ENCODE results near the gene KIF5C.

The KIF5C gene

DNA sequence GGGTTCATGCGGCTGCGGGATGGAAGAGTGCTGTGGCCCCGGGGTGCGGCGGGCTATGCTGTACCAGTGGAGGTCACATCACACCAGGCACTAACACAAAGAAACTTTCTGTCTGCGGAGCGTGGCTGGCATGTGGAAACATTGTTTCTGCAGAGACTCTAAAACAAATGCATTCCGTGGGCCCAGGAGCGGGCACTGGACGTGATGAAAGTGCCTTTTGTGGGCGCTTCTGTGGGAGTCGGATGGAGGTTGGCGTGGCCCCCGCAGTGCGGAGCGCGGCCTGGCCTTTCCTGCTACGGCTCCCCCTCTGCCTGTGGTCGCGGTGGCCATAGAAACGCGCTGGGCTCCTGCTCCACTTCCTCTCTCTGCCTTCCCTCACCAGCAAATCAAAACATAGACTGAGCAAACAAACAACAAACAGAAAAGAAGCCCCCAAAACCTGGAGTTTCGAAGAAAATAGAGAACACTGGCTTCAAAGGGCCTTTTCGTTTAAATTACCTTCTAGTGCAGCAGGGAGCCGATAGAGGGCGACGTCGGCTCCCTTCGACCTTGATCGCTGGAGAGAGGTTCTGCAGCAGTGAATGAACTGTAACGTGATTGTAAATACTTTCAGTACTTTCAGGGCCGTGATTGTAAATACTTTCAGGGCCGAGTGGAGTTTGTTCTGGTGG is 51.4 kb downstream of the KIF5C start:
- peak; percentile 88 for TF ChIP-seq CTCF (IDR thresholded peaks at IDR 0.05; ENCODE audit: low read length)
- TF ChIP-seq EZH2 (IDR thresholded peaks at IDR 0.05; ENCODE audit: borderline replicate concordance, low read length), result no peak
- peak overlapping the region; percentile 82 for H3K4me2 ChIP-seq (ENCODE audit: low read length)
- H3K4me1 ChIP-seq (ENCODE audit: insufficient read depth, low read length, severe bottlenecking), result peaks cover 13% of the 10 kb centered on the region
- H3K9ac ChIP-seq (ENCODE audit: low read length), result peak overlapping the region; percentile 41
- H3K27ac ChIP-seq (ENCODE audit: low read depth, low read length, poor library complexity, severe bottlenecking), result no peak overlapping the region
- H3K27me3 ChIP-seq (ENCODE audit: insufficient read depth, low read length), result no peaks in the 10 kb centered on the region
- no peaks in the 10 kb centered on the region for H3K9me3 ChIP-seq (ENCODE audit: low read length)
- peak overlapping the region; percentile 55 for H3K4me3 ChIP-seq (ENCODE audit: low read depth, low read length, poor library complexity, severe bottlenecking)
- H3K9me2 ChIP-seq (ENCODE audit: low read depth, low read length), result no peaks in the 10 kb centered on the region
- peak overlapping the region; percentile 67 for H2AFZ ChIP-seq (ENCODE audit: low read length)
- H3F3A ChIP-seq (ENCODE audit: insufficient read depth, low read length), result no peaks in the 10 kb centered on the region
- H3K36me3 ChIP-seq (ENCODE audit: insufficient read depth, low read length), result no peaks in the 10 kb centered on the region
- H4K20me1 ChIP-seq (ENCODE audit: insufficient read depth, low read length), result no peaks in the 10 kb centered on the region
- no peaks in the 10 kb centered on the region for H3K79me2 ChIP-seq (ENCODE audit: insufficient read depth, low read length)

GRCh38 chr2:148926981-148927401 is 52.0 kb downstream of the KIF5C start:
- Histone ChIP-seq H3K4me3 (ENCODE audit: low read depth, low read length, poor library complexity, severe bottlenecking) (peak overlapping the region; percentile 55), H3F3A (ENCODE audit: insufficient read depth, low read length) (no peaks in the 10 kb centered on the region), H4K20me1 (ENCODE audit: insufficient read depth, low read length) (no peaks in the 10 kb centered on the region), H3K27me3 (ENCODE audit: insufficient read depth, low read length) (no peaks in the 10 kb centered on the region), H3K9me3 (ENCODE audit: low read length) (no peaks in the 10 kb centered on the region), H3K9ac (ENCODE audit: low read length) (peak overlapping the region; percentile 41), H3K79me2 (ENCODE audit: insufficient read depth, low read length) (no peaks in the 10 kb centered on the region), H2AFZ (ENCODE audit: low read length) (peak overlapping the region; percentile 67), H3K4me1 (ENCODE audit: insufficient read depth, low read length, severe bottlenecking) (peaks cover 13% of the 10 kb centered on the region), H3K36me3 (ENCODE audit: insufficient read depth, low read length) (no peaks in the 10 kb centered on the region), H3K9me2 (ENCODE audit: low read depth, low read length) (no peaks in the 10 kb centered on the region), H3K27ac (ENCODE audit: low read depth, low read length, poor library complexity, severe bottlenecking) (no peak overlapping the region), H3K4me2 (ENCODE audit: low read length) (peak overlapping the region; percentile 82)
- TF ChIP-seq CTCF (IDR thresholded peaks at IDR 0.05; ENCODE audit: low read length) (no peak), EZH2 (IDR thresholded peaks at IDR 0.05; ENCODE audit: borderline replicate concordance, low read length) (no peak)

- H3K27me3 ChIP-seq (ENCODE audit: insufficient read depth, low read length), result no peaks in the 10 kb centered on the region
- no peaks in the 10 kb centered on the region for H4K20me1 ChIP-seq (ENCODE audit: insufficient read depth, low read length)
- no peaks in the 10 kb centered on the region for H3K9me3 ChIP-seq (ENCODE audit: low read length)
- H3K9me2 ChIP-seq (ENCODE audit: low read depth, low read length), result no peaks in the 10 kb centered on the region
- H3F3A ChIP-seq (ENCODE audit: insufficient read depth, low read length), result no peaks in the 10 kb centered on the region
- H3K4me3 ChIP-seq (ENCODE audit: low read depth, low read length, poor library complexity, severe bottlenecking), result no peak overlapping the region
- TF ChIP-seq EZH2 (IDR thresholded peaks at IDR 0.05; ENCODE audit: borderline replicate concordance, low read length), result no peak
- no peak for TF ChIP-seq CTCF (IDR thresholded peaks at IDR 0.05; ENCODE audit: low read length)
- no peaks in the 10 kb centered on the region for H3K79me2 ChIP-seq (ENCODE audit: insufficient read depth, low read length)
- no peaks in the 10 kb centered on the region for H3K36me3 ChIP-seq (ENCODE audit: insufficient read depth, low read length)
- H3K9ac ChIP-seq (ENCODE audit: low read length), result no peak overlapping the region
- H2AFZ ChIP-seq (ENCODE audit: low read length), result no peak overlapping the region
- no peak overlapping the region for H3K27ac ChIP-seq (ENCODE audit: low read depth, low read length, poor library complexity, severe bottlenecking)
- H3K4me1 ChIP-seq (ENCODE audit: insufficient read depth, low read length, severe bottlenecking), result peaks cover 13% of the 10 kb centered on the region
- no peak overlapping the region for H3K4me2 ChIP-seq (ENCODE audit: low read length)
Observed at GRCh38 chr2:148928395-148928794, 53.4 kb downstream of the KIF5C start.

Measured in OCI-LY1 (cell line).